ENCODE data around the gene MFF.

Gene MFF

DNA sequence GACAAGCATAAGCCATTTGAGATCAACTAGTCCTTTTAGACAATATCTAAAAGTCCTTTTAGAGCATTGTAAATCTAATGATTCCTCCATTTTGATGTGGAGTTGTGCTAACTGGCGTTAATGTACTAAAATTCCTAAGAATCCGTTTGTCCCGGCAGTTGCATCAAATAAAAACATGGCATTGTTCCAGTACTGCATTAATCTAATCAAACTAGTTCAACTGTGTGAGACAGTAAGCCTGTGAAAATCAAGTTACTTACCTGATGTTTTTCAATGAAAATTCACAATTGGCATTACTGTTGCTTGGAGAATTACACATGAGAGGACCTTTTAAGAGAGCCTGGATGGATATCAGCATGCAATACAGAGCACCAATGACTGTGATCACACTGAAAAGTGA, 40.8 kb downstream of the MFF start:
- Histone ChIP-seq H3K36me3 (ENCODE audit: insufficient read depth, low read depth, low read length) (peaks cover 3% of the 10 kb centered on the region; the same call in 1 of the 2 replicates), H3K4me1 (ENCODE audit: insufficient read depth, low read length) (no peaks in the 10 kb centered on the region), H3K4me3 (ENCODE audit: low read length) (no peak overlapping the region), H3K27ac (ENCODE audit: low read length) (no peak overlapping the region), H3K27me3 (ENCODE audit: insufficient read depth, low read length) (no peaks in the 10 kb centered on the region), H3K9me3 (ENCODE audit: insufficient read depth, low read depth, low read length) (no peaks in the 10 kb centered on the region), H3K9ac (ENCODE audit: low read depth, low read length) (no peak overlapping the region)

DNA sequence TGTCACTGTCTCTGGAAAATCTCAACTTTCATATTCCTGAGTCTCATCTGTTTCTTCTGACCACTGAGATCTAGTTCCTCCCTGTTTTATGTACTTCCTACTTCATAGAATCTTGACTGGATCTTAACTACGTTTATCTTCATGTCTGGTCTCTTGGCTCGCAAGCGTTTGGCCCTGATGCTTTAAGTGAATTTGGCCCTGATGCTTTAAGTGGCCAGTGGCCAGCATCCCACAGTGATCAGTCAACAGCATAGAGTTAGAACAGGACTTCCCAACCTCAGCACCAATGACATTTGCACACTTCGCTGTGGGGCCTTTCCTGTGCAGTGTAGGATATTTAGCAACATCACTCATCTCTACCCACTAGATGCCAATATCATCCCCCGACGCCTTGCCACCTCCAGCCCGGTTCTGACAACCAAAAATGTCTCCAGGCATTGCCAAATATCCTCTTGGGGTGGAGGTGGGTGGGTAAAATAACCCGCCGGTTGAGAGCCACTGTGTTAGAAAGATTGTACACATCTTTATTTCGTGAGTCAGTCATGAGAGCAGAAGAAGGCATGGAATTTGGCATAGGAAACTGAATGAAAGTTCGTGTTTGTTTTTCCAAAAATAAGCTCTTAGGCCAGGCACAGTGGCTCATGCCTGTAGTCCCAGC, 41.8 kb downstream of the MFF start:
- H3K9me3 ChIP-seq (ENCODE audit: insufficient read depth, low read depth, low read length) = no peaks in the 10 kb centered on the region
- no peaks in the 10 kb centered on the region for H3K36me3 ChIP-seq (ENCODE audit: insufficient read depth, low read depth, low read length)
- H3K4me1 ChIP-seq (ENCODE audit: insufficient read depth, low read length) = no peaks in the 10 kb centered on the region
- no peak overlapping the region for H3K4me3 ChIP-seq (ENCODE audit: low read length)
- no peaks in the 10 kb centered on the region for H3K27me3 ChIP-seq (ENCODE audit: insufficient read depth, low read length)
- H3K9ac ChIP-seq (ENCODE audit: low read depth, low read length) = no peak overlapping the region
- no peak overlapping the region for H3K27ac ChIP-seq (ENCODE audit: low read length)

DNA sequence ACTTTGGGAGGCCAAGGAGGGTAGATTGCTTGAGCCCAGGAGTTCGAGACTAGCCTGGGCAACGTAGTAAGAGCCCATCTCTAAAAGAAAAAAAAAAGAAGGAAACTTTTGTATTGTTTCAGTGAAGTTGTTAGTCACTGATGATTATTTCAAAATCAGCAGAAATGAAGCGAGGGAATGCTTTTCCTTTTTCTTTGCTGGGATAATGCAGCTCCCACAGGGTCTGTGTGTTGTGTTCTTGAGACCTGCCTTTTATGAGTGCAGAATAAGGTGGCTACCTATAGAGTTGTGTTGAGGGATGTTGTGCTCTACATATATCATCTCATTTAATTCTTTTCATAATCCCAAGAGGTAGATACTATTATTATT, 42.4 kb downstream of the MFF start:
- Histone ChIP-seq H3K4me1 (ENCODE audit: insufficient read depth, low read length) (no peaks in the 10 kb centered on the region), H3K27me3 (ENCODE audit: insufficient read depth, low read length) (no peaks in the 10 kb centered on the region), H3K36me3 (ENCODE audit: insufficient read depth, low read depth, low read length) (no peaks in the 10 kb centered on the region), H3K4me3 (ENCODE audit: low read length) (no peak overlapping the region), H3K9me3 (ENCODE audit: insufficient read depth, low read depth, low read length) (no peaks in the 10 kb centered on the region), H3K9ac (ENCODE audit: low read depth, low read length) (no peak overlapping the region), H3K27ac (ENCODE audit: low read length) (no peak overlapping the region)

DNA sequence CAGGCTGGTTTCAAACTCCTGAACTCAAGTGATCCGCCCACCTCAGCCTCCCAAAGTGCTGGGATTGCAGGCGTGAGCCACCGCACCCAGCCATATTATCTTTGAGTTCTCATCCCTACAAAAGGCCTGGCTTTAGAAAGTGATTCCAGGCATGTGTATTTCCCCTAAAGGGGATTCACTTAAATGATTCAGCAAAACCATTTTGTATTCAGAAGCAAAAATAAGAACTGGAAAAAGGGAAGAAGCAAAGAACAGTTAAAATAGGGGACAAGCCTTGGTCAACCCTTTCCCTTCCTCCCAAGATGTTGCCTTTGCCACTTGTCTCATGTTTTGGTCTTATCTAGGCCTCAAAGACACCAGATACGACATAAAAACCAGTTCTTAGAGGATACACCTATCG, 43.5 kb downstream of the MFF start:
- Histone ChIP-seq H3K4me1 (ENCODE audit: insufficient read depth, low read length) (no peaks in the 10 kb centered on the region), H3K9ac (ENCODE audit: low read depth, low read length) (no peak overlapping the region), H3K27ac (ENCODE audit: low read length) (no peak overlapping the region), H3K4me3 (ENCODE audit: low read length) (no peak overlapping the region), H3K27me3 (ENCODE audit: insufficient read depth, low read length) (no peaks in the 10 kb centered on the region), H3K36me3 (ENCODE audit: insufficient read depth, low read depth, low read length) (no peaks in the 10 kb centered on the region), H3K9me3 (ENCODE audit: insufficient read depth, low read depth, low read length) (no peaks in the 10 kb centered on the region)

DNA sequence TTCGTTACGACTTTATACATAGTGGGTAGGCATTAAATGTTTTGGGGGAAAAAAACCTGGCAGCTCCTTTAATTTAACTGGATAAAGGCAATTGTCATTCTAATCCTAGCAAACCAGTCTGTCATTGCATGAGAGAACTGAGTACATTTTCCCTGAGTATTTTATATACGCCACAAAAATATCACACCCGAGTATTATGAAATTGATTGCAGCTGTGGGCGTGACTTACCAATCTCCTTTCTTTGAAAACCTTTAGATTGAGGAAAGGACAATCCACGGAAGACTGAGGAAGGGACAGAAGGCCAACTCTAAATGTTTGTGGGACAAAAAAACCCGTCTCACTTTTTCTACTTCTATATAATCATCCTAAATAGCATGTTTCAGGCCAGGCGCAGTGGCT, 45.0 kb downstream of the MFF start:
- no peak overlapping the region for H3K4me3 ChIP-seq (ENCODE audit: low read length)
- H3K9me3 ChIP-seq (ENCODE audit: insufficient read depth, low read depth, low read length) = no peaks in the 10 kb centered on the region
- no peaks in the 10 kb centered on the region for H3K27me3 ChIP-seq (ENCODE audit: insufficient read depth, low read length)
- H3K9ac ChIP-seq (ENCODE audit: low read depth, low read length) = no peak overlapping the region
- H3K36me3 ChIP-seq (ENCODE audit: insufficient read depth, low read depth, low read length) = no peaks in the 10 kb centered on the region
- no peaks in the 10 kb centered on the region for H3K4me1 ChIP-seq (ENCODE audit: insufficient read depth, low read length)
- H3K27ac ChIP-seq (ENCODE audit: low read length) = no peak overlapping the region

DNA sequence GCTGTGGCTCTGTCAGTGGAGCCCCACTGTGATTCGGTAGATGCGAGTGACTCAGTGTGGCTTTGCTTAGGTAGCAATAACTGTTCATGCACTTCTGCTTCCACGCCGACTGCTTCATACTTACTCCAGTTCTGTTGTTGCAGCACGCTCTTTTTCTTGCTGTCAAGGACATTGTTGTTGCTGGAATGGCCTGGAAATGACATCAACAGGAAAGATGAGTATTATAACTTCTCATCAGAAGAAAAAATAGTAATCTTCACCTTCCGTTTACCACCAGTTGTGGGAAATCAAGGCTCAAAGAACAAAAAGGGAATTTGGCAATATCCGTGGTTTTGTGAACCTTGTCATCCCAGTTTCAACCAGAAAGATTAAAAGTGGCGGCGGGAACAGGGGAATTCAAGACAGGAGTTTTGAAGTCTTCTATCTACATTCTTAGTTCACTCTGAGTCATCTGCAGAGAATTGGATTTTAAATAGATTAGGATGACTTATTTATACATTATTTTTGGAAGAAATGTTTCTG, 45.8 kb downstream of the MFF start:
- Histone ChIP-seq H3K36me3 (ENCODE audit: insufficient read depth, low read depth, low read length) (no peaks in the 10 kb centered on the region), H3K9me3 (ENCODE audit: insufficient read depth, low read depth, low read length) (no peaks in the 10 kb centered on the region), H3K4me3 (ENCODE audit: low read length) (no peak overlapping the region), H3K9ac (ENCODE audit: low read depth, low read length) (no peak overlapping the region), H3K27ac (ENCODE audit: low read length) (no peak overlapping the region), H3K27me3 (ENCODE audit: insufficient read depth, low read length) (no peaks in the 10 kb centered on the region), H3K4me1 (ENCODE audit: insufficient read depth, low read length) (no peaks in the 10 kb centered on the region)

DNA sequence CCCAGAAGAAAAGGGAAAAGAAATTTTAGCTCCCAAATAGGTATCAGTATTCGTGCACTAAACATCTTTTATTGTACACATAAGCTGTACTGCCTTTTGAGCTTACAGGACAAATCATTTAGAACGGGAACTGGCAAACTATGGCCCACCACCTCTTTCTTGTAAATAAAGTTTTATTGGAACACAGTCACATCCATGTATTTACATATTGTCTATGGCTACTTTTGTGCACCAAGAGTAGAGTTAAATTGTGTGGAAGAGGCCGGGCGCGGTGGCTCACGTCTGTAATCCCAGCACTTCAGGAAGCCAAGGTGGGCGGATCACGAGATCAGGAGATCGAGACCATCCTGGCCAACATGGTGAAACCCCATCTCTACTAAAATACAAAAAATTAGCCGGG, 48.3 kb downstream of the MFF start:
- no peaks in the 10 kb centered on the region for H3K36me3 ChIP-seq (ENCODE audit: insufficient read depth, low read depth, low read length)
- no peak overlapping the region for H3K27ac ChIP-seq (ENCODE audit: low read length)
- no peaks in the 10 kb centered on the region for H3K9me3 ChIP-seq (ENCODE audit: insufficient read depth, low read depth, low read length)
- H3K9ac ChIP-seq (ENCODE audit: low read depth, low read length) = no peak overlapping the region
- no peaks in the 10 kb centered on the region for H3K27me3 ChIP-seq (ENCODE audit: insufficient read depth, low read length)
- peaks cover 10% of the 10 kb centered on the region; the same call in 1 of the 2 replicates for H3K4me1 ChIP-seq (ENCODE audit: insufficient read depth, low read length)
- no peak overlapping the region for H3K4me3 ChIP-seq (ENCODE audit: low read length)

DNA sequence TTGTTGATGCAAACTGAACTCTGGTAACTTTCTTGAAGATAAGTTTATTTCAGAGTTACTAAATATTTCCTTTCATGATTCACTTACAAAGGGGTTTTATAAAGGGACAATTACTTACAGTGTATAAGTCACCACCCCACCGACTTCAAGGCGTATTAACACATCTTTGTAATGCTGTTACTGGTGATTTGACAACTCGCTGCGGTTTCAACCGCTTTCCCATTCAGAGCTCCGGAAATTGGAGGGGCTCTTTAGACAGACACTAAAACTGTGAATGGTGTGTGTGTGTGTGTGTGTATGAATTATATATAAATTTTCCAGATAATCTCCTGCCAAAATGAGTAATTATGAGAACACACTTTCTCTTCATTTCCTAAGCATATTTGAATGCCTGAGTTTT, 49.1 kb downstream of the MFF start:
- H3K27ac ChIP-seq (ENCODE audit: low read length) = no peak overlapping the region
- no peaks in the 10 kb centered on the region for H3K9me3 ChIP-seq (ENCODE audit: insufficient read depth, low read depth, low read length)
- H3K4me1 ChIP-seq (ENCODE audit: insufficient read depth, low read length) = peaks cover 10% of the 10 kb centered on the region; the same call in 1 of the 2 replicates
- no peaks in the 10 kb centered on the region for H3K36me3 ChIP-seq (ENCODE audit: insufficient read depth, low read depth, low read length)
- H3K27me3 ChIP-seq (ENCODE audit: insufficient read depth, low read length) = no peaks in the 10 kb centered on the region
- H3K9ac ChIP-seq (ENCODE audit: low read depth, low read length) = no peak overlapping the region
- no peak overlapping the region for H3K4me3 ChIP-seq (ENCODE audit: low read length)

DNA sequence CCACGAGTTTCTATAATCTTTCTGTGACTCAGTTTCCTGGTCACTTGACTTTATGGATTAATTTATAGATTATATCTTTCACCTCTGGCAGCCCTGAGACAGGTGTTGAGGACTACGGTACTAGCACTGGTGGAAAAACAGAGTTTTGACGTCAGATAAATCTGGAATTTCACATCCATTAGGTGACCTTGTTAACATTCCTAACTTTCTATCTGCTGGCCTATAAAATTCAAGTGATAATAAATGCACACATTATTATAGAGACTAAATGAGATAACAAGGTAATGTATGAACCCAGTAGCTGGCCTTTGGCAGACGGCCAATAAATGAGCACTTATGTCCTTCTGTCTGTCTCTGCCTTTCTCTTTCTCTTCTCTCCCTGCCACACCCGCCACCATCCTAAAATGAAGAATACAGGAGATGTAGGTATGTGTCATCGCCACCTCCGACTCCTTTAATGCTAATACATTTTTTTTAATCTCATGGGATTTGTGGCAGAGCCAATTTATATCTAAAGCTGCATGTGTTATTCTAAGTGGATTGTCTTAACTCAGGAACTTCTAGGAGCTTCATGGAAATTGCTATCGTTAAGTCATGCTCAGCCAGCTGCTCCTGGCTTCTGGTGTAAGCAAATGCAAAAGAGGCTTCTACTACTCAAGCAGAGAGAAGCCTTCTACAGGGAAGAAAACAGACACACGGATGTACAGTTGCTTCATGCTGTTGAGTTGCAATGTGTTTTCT, 51.8 kb downstream of the MFF start:
- no peaks in the 10 kb centered on the region for H3K27me3 ChIP-seq (ENCODE audit: insufficient read depth, low read length)
- no peak overlapping the region for H3K27ac ChIP-seq (ENCODE audit: low read length)
- no peak overlapping the region for H3K9ac ChIP-seq (ENCODE audit: low read depth, low read length)
- H3K9me3 ChIP-seq (ENCODE audit: insufficient read depth, low read depth, low read length) = no peaks in the 10 kb centered on the region
- no peaks in the 10 kb centered on the region for H3K36me3 ChIP-seq (ENCODE audit: insufficient read depth, low read depth, low read length)
- no peak overlapping the region for H3K4me3 ChIP-seq (ENCODE audit: low read length)
- H3K4me1 ChIP-seq (ENCODE audit: insufficient read depth, low read length) = peaks cover 10% of the 10 kb centered on the region; the same call in 1 of the 2 replicates

DNA sequence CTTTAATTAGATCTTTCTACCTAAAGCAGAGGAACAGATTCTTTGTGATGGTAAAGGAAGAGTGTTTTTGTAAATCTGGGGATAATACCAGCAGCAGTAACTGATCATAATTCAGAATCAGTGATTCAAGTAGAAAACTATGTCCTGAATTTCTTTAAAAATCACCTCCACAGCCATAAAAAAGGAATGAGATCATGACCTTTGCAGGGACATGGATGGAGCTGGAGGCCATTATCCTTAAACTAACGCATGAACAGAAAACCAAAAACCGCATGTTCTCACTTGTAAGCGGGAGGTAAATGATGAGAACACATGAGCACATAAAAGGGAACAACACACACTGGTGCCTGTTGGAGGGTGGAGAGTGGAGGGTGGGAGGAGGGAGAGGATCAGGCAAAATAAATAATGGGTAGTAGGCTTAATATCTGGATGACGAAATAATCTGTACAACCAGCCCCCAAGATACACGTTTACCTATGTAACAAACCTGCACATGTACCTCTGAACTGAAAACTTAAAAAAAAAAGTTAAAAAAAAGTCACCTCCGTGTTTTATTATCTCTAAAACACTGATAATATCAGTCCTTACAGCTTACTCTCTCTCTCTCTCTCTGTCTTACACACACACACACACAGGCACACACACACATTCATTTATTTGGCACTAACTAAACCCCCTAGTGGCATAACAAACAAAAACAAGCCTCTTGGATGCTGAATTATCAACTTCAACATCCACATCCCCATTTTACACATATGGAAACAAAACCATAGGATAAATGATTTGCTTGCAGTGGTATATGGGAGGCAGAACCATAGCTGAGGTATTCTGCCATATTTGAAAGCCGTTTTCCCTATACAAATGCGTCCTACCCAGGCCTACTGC, 52.7 kb downstream of the MFF start:
- H3K27me3 ChIP-seq (ENCODE audit: insufficient read depth, low read length) = no peaks in the 10 kb centered on the region
- H3K9ac ChIP-seq (ENCODE audit: low read depth, low read length) = no peak overlapping the region
- H3K36me3 ChIP-seq (ENCODE audit: insufficient read depth, low read depth, low read length) = no peaks in the 10 kb centered on the region
- no peak overlapping the region for H3K27ac ChIP-seq (ENCODE audit: low read length)
- peaks cover 10% of the 10 kb centered on the region; the same call in 1 of the 2 replicates for H3K4me1 ChIP-seq (ENCODE audit: insufficient read depth, low read length)
- no peaks in the 10 kb centered on the region for H3K9me3 ChIP-seq (ENCODE audit: insufficient read depth, low read depth, low read length)
- H3K4me3 ChIP-seq (ENCODE audit: low read length) = no peak overlapping the region

DNA sequence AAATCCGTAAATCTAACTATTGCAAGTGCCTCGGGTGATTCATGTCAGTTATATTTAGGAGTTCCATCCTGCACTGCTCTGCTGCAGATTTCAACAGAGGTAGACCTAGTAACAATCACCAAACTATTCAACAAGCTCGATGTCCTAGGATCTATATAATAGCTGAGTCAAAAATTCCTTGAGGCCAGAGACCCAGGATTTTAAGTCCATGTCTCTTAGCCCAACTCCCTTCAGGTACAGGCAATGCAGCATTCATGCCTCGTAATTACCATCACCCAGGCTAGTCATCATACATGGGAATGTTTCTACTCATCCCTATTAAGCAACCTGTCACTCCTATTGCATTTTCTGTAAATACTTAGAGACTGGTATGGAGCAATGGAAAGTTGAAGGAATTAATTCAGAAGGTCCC, 53.3 kb downstream of the MFF start:
- H3K4me3 ChIP-seq (ENCODE audit: low read length) = no peak overlapping the region
- no peak overlapping the region for H3K27ac ChIP-seq (ENCODE audit: low read length)
- H3K27me3 ChIP-seq (ENCODE audit: insufficient read depth, low read length) = no peaks in the 10 kb centered on the region
- H3K4me1 ChIP-seq (ENCODE audit: insufficient read depth, low read length) = peaks cover 10% of the 10 kb centered on the region; the same call in 1 of the 2 replicates
- no peaks in the 10 kb centered on the region for H3K9me3 ChIP-seq (ENCODE audit: insufficient read depth, low read depth, low read length)
- no peak overlapping the region for H3K9ac ChIP-seq (ENCODE audit: low read depth, low read length)
- H3K36me3 ChIP-seq (ENCODE audit: insufficient read depth, low read depth, low read length) = no peaks in the 10 kb centered on the region
